ENCODE data around the gene ANTXRL. TPM values are rescaled to one million over a fixed set of nuclear protein-coding genes. Genes with fewer than 3 reads are reported as not detected.

ANTXRL gene
- total RNA-seq, 1 experiment from 2014 or later: not detected

DNA sequence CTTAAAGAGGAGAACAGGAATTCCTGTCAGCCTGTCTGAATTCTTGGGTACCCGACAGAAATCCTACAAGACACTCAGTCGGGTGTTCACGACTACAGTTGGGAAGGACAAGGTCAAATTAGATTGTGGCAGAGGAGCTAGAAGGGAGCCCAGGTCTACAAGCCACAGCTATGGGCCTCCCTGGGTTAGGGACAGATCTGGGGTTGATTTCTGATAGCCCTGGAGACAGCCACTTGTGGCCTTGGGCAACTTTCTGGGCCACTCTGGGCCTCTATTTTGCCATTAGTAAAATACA is 39.7 kb upstream of the ANTXRL start:
- no peak for DNase-seq
- Histone ChIP-seq H4K20me1 (ENCODE audit: low read length) (no peaks in the 10 kb centered on the region), H3K36me3 (ENCODE audit: low read depth, low read length) (no peaks in the 10 kb centered on the region), H3K4me3 (ENCODE audit: low read length) (no peak overlapping the region), H2AFZ (ENCODE audit: low read length) (no peak overlapping the region), H3K27ac (ENCODE audit: low read length) (no peak overlapping the region), H3K79me2 (ENCODE audit: low read length) (no peaks in the 10 kb centered on the region), H3F3A (ENCODE audit: low read length, unreplicated experiment) (no peaks in the 10 kb centered on the region), H3K9ac (ENCODE audit: low read length) (no peak overlapping the region), H3K4me2 (ENCODE audit: low read length) (no peak overlapping the region), H3K4me1 (ENCODE audit: insufficient read depth, low read length) (no peaks in the 10 kb centered on the region), H3K9me2 (replicated peaks; ENCODE audit: low read length) (no peaks in the 10 kb centered on the region), H3K9me3 (ENCODE audit: low read length) (no peaks in the 10 kb centered on the region), H3K27me3 (ENCODE audit: low read length) (peaks cover 4% of the 10 kb centered on the region; the same call in 1 of the 2 replicates)
- ChIA-PET CTCF (no interaction called here), POLR2A (ENCODE audit: unreplicated experiment) (no interaction called here)
- TF ChIP-seq CTCF (conservative IDR thresholded peaks at IDR 0.05; ENCODE audit: low read depth, low read length) (no peak), EZH2phosphoT487 (IDR thresholded peaks at IDR 0.05; ENCODE audit: borderline replicate concordance, low read length) (no peak), EZH2 (IDR thresholded peaks at IDR 0.05; ENCODE audit: low read length, unreplicated experiment) (no peak)
- intact Hi-C loops (cut with micrococcal nuclease): no loop called here
- BruUV-seq (replicated peaks): no TSS peak
- no peak for ATAC-seq

DNA sequence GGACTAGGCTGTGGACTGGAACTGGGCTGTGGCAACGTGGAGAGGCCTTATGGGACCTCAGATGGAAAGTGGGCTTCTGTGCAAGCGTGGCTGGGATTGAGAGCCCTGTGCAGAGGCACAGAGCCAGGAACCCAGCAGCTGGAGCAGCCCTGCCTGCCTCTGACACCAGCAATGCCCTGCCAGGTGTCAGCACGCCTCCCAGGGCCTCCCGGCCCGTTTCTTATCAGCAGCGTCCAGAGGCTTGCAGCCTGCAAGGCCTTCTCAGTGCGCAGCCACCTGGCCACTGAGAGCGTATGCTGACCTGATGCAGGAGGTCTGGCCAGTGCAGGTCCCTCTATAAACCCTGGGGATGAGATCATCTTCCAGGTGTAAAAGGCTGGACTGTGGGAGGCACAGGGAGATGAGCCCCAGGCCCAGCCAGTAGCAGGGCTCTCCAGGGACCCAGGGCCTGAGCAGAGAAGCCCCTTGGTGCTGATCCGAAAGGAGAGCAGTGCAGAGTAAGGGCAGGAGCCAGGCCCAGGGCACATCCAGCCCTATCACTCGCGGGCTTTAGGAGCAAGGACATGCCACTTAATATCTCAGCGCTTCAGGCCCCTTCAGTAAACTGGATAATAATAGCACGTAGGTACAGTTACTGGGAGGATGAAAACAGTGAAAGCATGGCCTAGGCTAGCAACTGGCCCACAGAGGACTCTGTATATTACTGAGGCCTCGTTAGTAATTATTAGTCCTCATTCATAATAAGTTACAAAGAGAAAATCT is 38.8 kb upstream of the ANTXRL start:
- intact Hi-C loops (cut with micrococcal nuclease): no loop called here
- no peak for ATAC-seq
- CTCF ChIA-PET: no interaction called here

More for the DNA sequence above, 38.8 kb upstream of the ANTXRL start:
- Histone ChIP-seq H3K9me3 (ENCODE audit: low read length) (no peaks in the 10 kb centered on the region), H4K20me1 (ENCODE audit: low read length) (no peaks in the 10 kb centered on the region), H3K9ac (ENCODE audit: low read length) (no peak overlapping the region), H3K36me3 (ENCODE audit: low read depth, low read length) (no peaks in the 10 kb centered on the region), H3K4me2 (ENCODE audit: low read length) (no peak overlapping the region), H3K27ac (ENCODE audit: low read length) (no peak overlapping the region), H3K79me2 (ENCODE audit: low read length) (no peaks in the 10 kb centered on the region), H3K4me1 (ENCODE audit: insufficient read depth, low read length) (no peaks in the 10 kb centered on the region), H3K9me2 (replicated peaks; ENCODE audit: low read length) (no peaks in the 10 kb centered on the region), H3F3A (ENCODE audit: low read length, unreplicated experiment) (no peaks in the 10 kb centered on the region), H3K27me3 (ENCODE audit: low read length) (peaks cover 4% of the 10 kb centered on the region; the same call in 1 of the 2 replicates), H3K4me3 (ENCODE audit: low read length) (no peak overlapping the region), H2AFZ (ENCODE audit: low read length) (no peak overlapping the region)
- no TSS peak for BruUV-seq (replicated peaks)
- POLR2A ChIA-PET (ENCODE audit: unreplicated experiment): no interaction called here
- TF ChIP-seq EZH2 (IDR thresholded peaks at IDR 0.05; ENCODE audit: low read length, unreplicated experiment): no peak
- no peak for TF ChIP-seq EZH2phosphoT487 (IDR thresholded peaks at IDR 0.05; ENCODE audit: borderline replicate concordance, low read length)
- TF ChIP-seq CTCF (conservative IDR thresholded peaks at IDR 0.05; ENCODE audit: low read depth, low read length): no peak
- no peak for DNase-seq

Data from PC-3 (cell line).